GM23338 (cell line): Measurements from ENCODE around the gene BMP8B. TPM values are rescaled to one million over a fixed set of nuclear protein-coding genes. Genes with fewer than 3 reads are reported as not detected.

Source experiments
- ATAC-seq: fragments of 200-7000 bp; cut with Tn5 transposase; 3 replicates; pipeline ENCODE4 v1.9.1; 2020
- DNase-seq: peaks from one replicate; pipeline ENCODE4 v3.0.0-alpha.2; 2015; ENCODE audit warnings: low spot score
- H2AFZ ChIP-seq: fragments of 200-600 bp; sonication (generic); 2 replicates; pipeline ENCODE4 v1.8.0; 2016; ENCODE audit warnings: antibody characterized with exemption, mild to moderate bottlenecking, moderate library complexity
- H3F3A ChIP-seq: fragments of 200-600 bp; sonication (generic); replicated peaks from 2 replicates; pipeline ENCODE4 v1.8.0; 2017; ENCODE audit warnings: antibody characterized with exemption, mixed run types, low read depth
- H3K27ac ChIP-seq: fragments of 200-600 bp; sonication (generic); 2 replicates; pipeline ENCODE4 v1.6.1; 2016; ENCODE audit warnings: low read depth
- H3K27me3 ChIP-seq: fragments of 200-600 bp; sonication (generic); 2 replicates; pipeline ENCODE4 v1.8.0; 2016; ENCODE audit warnings: mild to moderate bottlenecking, mixed run types, moderate library complexity; ENCODE audit not compliant: insufficient read depth
- H3K36me3 ChIP-seq: fragments of 200-600 bp; sonication (generic); 2 replicates; pipeline ENCODE4 v1.8.0; 2016; ENCODE audit warnings: mild to moderate bottlenecking; ENCODE audit not compliant: insufficient read depth
- H3K4me1 ChIP-seq: fragments of 200-600 bp; sonication (generic); 2 replicates; pipeline ENCODE4 v1.8.0; 2016; ENCODE audit warnings: mild to moderate bottlenecking, moderate library complexity; ENCODE audit not compliant: insufficient read depth
- H3K4me2 ChIP-seq: fragments of 200-600 bp; sonication (generic); 2 replicates; pipeline ENCODE4 v1.7.1; 2017; ENCODE audit warnings: mixed run types
- H3K4me3 ChIP-seq: fragments of 200-600 bp; sonication (generic); 2 replicates; pipeline ENCODE4 v1.6.1; 2016; ENCODE audit warnings: mixed run types
- H3K79me2 ChIP-seq: fragments of 200-600 bp; sonication (generic); replicated peaks from 2 replicates; pipeline ENCODE4 v1.8.0; 2017; ENCODE audit warnings: mild to moderate bottlenecking; ENCODE audit not compliant: insufficient read depth
- H3K9me2 ChIP-seq: fragments of 200-600 bp; sonication (generic); 2 replicates; pipeline ENCODE4 v1.8.0; 2017; ENCODE audit not compliant: insufficient read depth
- H4K20me1 ChIP-seq: fragments of 200-600 bp; sonication (generic); replicated peaks from 2 replicates; pipeline ENCODE4 v1.8.0; 2017; ENCODE audit warnings: mild to moderate bottlenecking; ENCODE audit not compliant: insufficient read depth
- H3K27ac Mint-ChIP-seq: 2 replicates; pipeline ENCODE4 v1.8.0; 2020; ENCODE audit warnings: inconsistent platforms, mild to moderate bottlenecking, moderate library complexity, mixed read lengths
- H3K27me3 Mint-ChIP-seq: 3 replicates; pipeline ENCODE4 v1.8.0; 2022; ENCODE audit warnings: low read depth, mild to moderate bottlenecking, moderate library complexity, mixed read lengths, inconsistent platforms; ENCODE audit not compliant: insufficient read depth, poor library complexity
- H3K36me3 Mint-ChIP-seq: 3 replicates; pipeline ENCODE4 v1.8.0; 2021; ENCODE audit warnings: low read depth, mild to moderate bottlenecking, inconsistent platforms, moderate library complexity, mixed read lengths
- H3K4me1 Mint-ChIP-seq: 3 replicates; pipeline ENCODE4 v1.8.0; 2020; ENCODE audit warnings: mild to moderate bottlenecking, inconsistent platforms, mixed read lengths
- H3K4me3 Mint-ChIP-seq: 3 replicates; pipeline ENCODE4 v1.8.0; 2021; ENCODE audit warnings: moderate library complexity, mild to moderate bottlenecking, inconsistent platforms, mixed read lengths
- H3K9me3 Mint-ChIP-seq: 3 replicates; pipeline ENCODE4 v1.8.0; 2020; ENCODE audit warnings: moderate library complexity, mild to moderate bottlenecking, inconsistent platforms, mixed read lengths
- CREB1 ChIP-seq: fragments of 250-450 bp; sonication (Bioruptor Pico); IDR thresholded peaks from 2 replicates; pipeline ENCODE4 v1.5.0; 2020; ENCODE audit warnings: low read depth, mild to moderate bottlenecking, moderate library complexity
- ETS1 ChIP-seq: IDR thresholded peaks from 2 replicates; pipeline ENCODE4 v1.6.1; 2016; ENCODE audit warnings: antibody characterized with exemption
- JUNB ChIP-seq: IDR thresholded peaks from one replicate; pipeline ENCODE4 v1.6.1; 2016; ENCODE audit warnings: antibody characterized with exemption; ENCODE audit not compliant: unreplicated experiment
- NANOG ChIP-seq: IDR thresholded peaks from 2 replicates; pipeline ENCODE4 v1.6.1; 2016; ENCODE audit warnings: antibody characterized with exemption, borderline replicate concordance
- POLR2AphosphoS5 ChIP-seq: IDR thresholded peaks from 2 replicates; pipeline ENCODE4 v1.6.1; 2016; ENCODE audit warnings: antibody characterized with exemption, low read depth
- STAT1 ChIP-seq: IDR thresholded peaks from one replicate; pipeline ENCODE4 v1.6.1; 2016; ENCODE audit warnings: antibody characterized with exemption; ENCODE audit not compliant: unreplicated experiment
- ZNF114 ChIP-seq: fragments of 250-450 bp; sonication (Bioruptor Pico); IDR thresholded peaks from 2 replicates; pipeline ENCODE4 v1.5.0; 2020; ENCODE audit warnings: mild to moderate bottlenecking, moderate library complexity
- ZNF462 ChIP-seq: fragments of 250-450 bp; sonication (Bioruptor Pico); IDR thresholded peaks from 2 replicates; pipeline ENCODE4 v1.5.0; 2020; ENCODE audit warnings: mild to moderate bottlenecking, moderate library complexity
- polyA plus RNA-seq: library from polyadenylated mRNA; unstranded; fragments of >200 nt; fragmentation: Nextera tagmentation; extraction: Ambion mirVana; gene quantifications from 2 replicates; pipeline ENCODE4 v1.2.1, GENCODE V29; 2016
- total RNA-seq: library from RNA; depleted of rRNA; stranded (reverse); fragments of >200 nt; shearing (Covaris generic); gene quantifications from 2 replicates; pipeline ENCODE4 v1.2.3, GENCODE V29; 2014
- TF ChIP-seq, protein P1 (sequence below), 2 experiments: fragments of 200-600 bp in 1 of 2; sonication (generic) in 1 of 2; conservative IDR thresholded peaks; 2 replicates each; pipeline versions ENCODE4 v1.5.1 to v1.6.1; 2016 to 2017; ENCODE audit warnings: antibody characterized with exemption in 2 of 2, low read depth in 2 of 2, mild to moderate bottlenecking in 2 of 2, moderate library complexity in 1 of 2

BMP8B gene
- total and polyA plus RNA-seq, 2 experiments from 2014 or later: 0.16 to 0.90 TPM

- no peaks in the 10 kb centered on the region for H4K20me1 ChIP-seq
- no peak overlapping the region for H3K4me3 ChIP-seq
- no peaks in the 10 kb centered on the region for H3K27me3 ChIP-seq
- peaks cover 15% of the 10 kb centered on the region; the same call in 2 of the 3 replicates for H3K9me3 Mint-ChIP-seq
- no peak overlapping the region for H3K4me2 ChIP-seq
- no peaks in the 10 kb centered on the region for H3K79me2 ChIP-seq
- ATAC-seq: no peak
- no peaks in the 10 kb centered on the region for H3K4me1 Mint-ChIP-seq
- no peaks in the 10 kb centered on the region for H3K4me1 ChIP-seq
- TF ChIP-seq NANOG (no peak), ZNF114 (CRISPR knock-in tag) (no peak), STAT1 (no peak), CREB1 (CRISPR knock-in tag) (no peak), ETS1 (no peak), JUNB (no peak), POLR2AphosphoS5 (no peak), ZNF462 (CRISPR knock-in tag) (no peak)
- TF ChIP-seq, protein P1, sequence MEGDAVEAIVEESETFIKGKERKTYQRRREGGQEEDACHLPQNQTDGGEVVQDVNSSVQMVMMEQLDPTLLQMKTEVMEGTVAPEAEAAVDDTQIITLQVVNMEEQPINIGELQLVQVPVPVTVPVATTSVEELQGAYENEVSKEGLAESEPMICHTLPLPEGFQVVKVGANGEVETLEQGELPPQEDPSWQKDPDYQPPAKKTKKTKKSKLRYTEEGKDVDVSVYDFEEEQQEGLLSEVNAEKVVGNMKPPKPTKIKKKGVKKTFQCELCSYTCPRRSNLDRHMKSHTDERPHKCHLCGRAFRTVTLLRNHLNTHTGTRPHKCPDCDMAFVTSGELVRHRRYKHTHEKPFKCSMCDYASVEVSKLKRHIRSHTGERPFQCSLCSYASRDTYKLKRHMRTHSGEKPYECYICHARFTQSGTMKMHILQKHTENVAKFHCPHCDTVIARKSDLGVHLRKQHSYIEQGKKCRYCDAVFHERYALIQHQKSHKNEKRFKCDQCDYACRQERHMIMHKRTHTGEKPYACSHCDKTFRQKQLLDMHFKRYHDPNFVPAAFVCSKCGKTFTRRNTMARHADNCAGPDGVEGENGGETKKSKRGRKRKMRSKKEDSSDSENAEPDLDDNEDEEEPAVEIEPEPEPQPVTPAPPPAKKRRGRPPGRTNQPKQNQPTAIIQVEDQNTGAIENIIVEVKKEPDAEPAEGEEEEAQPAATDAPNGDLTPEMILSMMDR (conservative IDR thresholded peaks at IDR 0.05; ENCODE audit: low read depth in 2 of 2): no peak
- no peak overlapping the region for H3K27ac Mint-ChIP-seq
- no peaks in the 10 kb centered on the region for H3F3A ChIP-seq
- H3K9me2 ChIP-seq: no peaks in the 10 kb centered on the region
- H3K36me3 ChIP-seq: no peaks in the 10 kb centered on the region
- H2AFZ ChIP-seq: no peak overlapping the region
- H3K27ac ChIP-seq: no peak overlapping the region
- H3K36me3 Mint-ChIP-seq: peaks cover 22% of the 10 kb centered on the region
- DNase-seq: no peak
- H3K27me3 Mint-ChIP-seq: peaks cover 3% of the 10 kb centered on the region
- H3K4me3 Mint-ChIP-seq: no peak overlapping the region
Observed at GRCh38 chr1:39762550-39763540, 25.8 kb downstream of the BMP8B start.
